K562 (cell line): ENCODE measurements around the gene UBE2E2. TPM values are rescaled to one million over a fixed set of nuclear protein-coding genes. Genes with fewer than 3 reads are reported as not detected.

ENCODE experiments used
- ATAC-seq: fragments of 200-7000 bp; cut with Tn5 transposase; 3 replicates; pipeline ENCODE4 v1.9.1; 2020; ENCODE audit warnings: moderate library complexity
- BruUV-seq: library from RNA; stranded (reverse); fragments of 400-500 nt; replicated peaks from 2 replicates; lab custom pipeline; 2021; lab: Mats Ljungman, UMichigan
- CTCF ChIA-PET: fragments of 300-600 bp; formaldehyde crosslinking; extraction: SDS; loops from one replicate; lab custom pipeline; 2021; ENCODE audit warnings: low intra/inter-chr PET ratio; lab: Yijun Ruan, JAX
- POLR2A ChIA-PET: fragments of 300-600, 350-650 bp; sonication (Branson Sonifier 250); formaldehyde crosslinking; extraction: SDS; loops from one replicate; lab custom pipeline; 2021; ENCODE audit warnings: antibody characterized with exemption, inconsistent platforms; lab: Yijun Ruan, JAX
- DNase-seq, 4 experiments: peaks; one replicate each; pipeline versions ENCODE4 v3.0.0 to v3.0.0-alpha.2; 2011 to 2018; ENCODE audit warnings: low spot score in 3 of 4, mixed read lengths in 3 of 4; ENCODE audit errors: extremely low read depth in 1 of 4
- FAIRE-seq: peaks from 2 replicates; lab custom pipeline; 2011; peaks lifted over from hg19 to GRCh38; lab: Jason Lieb, UNC
- H2AFZ ChIP-seq: 2 replicates; pipeline ENCODE4 v1.6.0; 2011; ENCODE audit warnings: low read depth, low read length, control low read depth, inconsistent platforms
- H3K27ac ChIP-seq: fragments of 200-600 bp; 3 replicates; pipeline ENCODE4 v1.8.0; 2011; ENCODE audit warnings: low read depth, mild to moderate bottlenecking, control low read depth, inconsistent platforms, low read length, moderate library complexity, mixed read lengths; ENCODE audit errors: extremely low read depth
- H3K27me3 ChIP-seq, 2 experiments: fragments of 300-600 bp in 1 of 2; 2 replicates in 1 of 2; 3 replicates in 1 of 2; pipeline versions ENCODE4 v1.6.0 to v1.8.0; 2011; ENCODE audit warnings: inconsistent platforms in 2 of 2, low read length in 2 of 2, mild to moderate bottlenecking in 1 of 2, mixed read lengths in 1 of 2, moderate library complexity in 1 of 2; ENCODE audit not compliant: control insufficient read depth in 2 of 2, insufficient read depth in 2 of 2
- H3K36me3 ChIP-seq: fragments of 300-600 bp; 3 replicates; pipeline ENCODE4 v1.8.0; 2011; ENCODE audit warnings: mild to moderate bottlenecking, low read length, inconsistent platforms; ENCODE audit not compliant: control insufficient read depth, insufficient read depth
- H3K4me1 ChIP-seq, 2 experiments: fragments of 200-600 bp in 1 of 2; replicated peaks in 1 of 2; 2 replicates in 1 of 2; 3 replicates in 1 of 2; pipeline versions ENCODE4 v1.5.1 to v1.8.0; 2011; ENCODE audit warnings: inconsistent platforms in 2 of 2, low read length in 2 of 2, mild to moderate bottlenecking in 1 of 2, mixed read lengths in 1 of 2, moderate library complexity in 1 of 2; ENCODE audit not compliant: control insufficient read depth in 2 of 2, insufficient read depth in 2 of 2
- H3K4me2 ChIP-seq: 2 replicates; pipeline ENCODE4 v1.6.1; 2011; ENCODE audit warnings: low read length, control low read depth, inconsistent platforms, mixed read lengths; ENCODE audit not compliant: insufficient read depth
- H3K4me3 ChIP-seq: fragments of 200-600 bp; sonication (generic), shearing (Covaris generic); 2 replicates; pipeline ENCODE4 v1.5.1; 2016; ENCODE audit warnings: control low read depth, inconsistent platforms
- H3K79me2 ChIP-seq: fragments of 200-600 bp; 3 replicates; pipeline ENCODE4 v1.8.0; 2011; ENCODE audit warnings: low read length, inconsistent platforms; ENCODE audit not compliant: control insufficient read depth, insufficient read depth
- H3K9ac ChIP-seq, 2 experiments: 2 replicates each; pipeline versions ENCODE4 v1.6.0 to v1.6.1; 2011; ENCODE audit warnings: low read depth in 2 of 2, low read length in 2 of 2, control low read depth in 1 of 2, inconsistent platforms in 1 of 2, mild to moderate bottlenecking in 1 of 2, mixed read lengths in 1 of 2; ENCODE audit not compliant: insufficient read depth in 1 of 2
- H3K9me1 ChIP-seq: one replicate; pipeline ENCODE4 v1.6.0; 2011; ENCODE audit warnings: inconsistent platforms, mild to moderate bottlenecking, low read length, moderate library complexity; ENCODE audit not compliant: control insufficient read depth, insufficient read depth
- H3K9me3 ChIP-seq: replicated peaks from 2 replicates; pipeline ENCODE4 v1.5.1; 2011; ENCODE audit warnings: low read depth, low read length, inconsistent platforms; ENCODE audit not compliant: control insufficient read depth, insufficient read depth
- H4K20me1 ChIP-seq: replicated peaks from 2 replicates; pipeline ENCODE4 v1.6.1; 2011; ENCODE audit warnings: low read length, inconsistent platforms, mixed read lengths; ENCODE audit not compliant: control insufficient read depth, insufficient read depth
- ATF7 ChIP-seq: fragments of 450-650 bp; IDR thresholded peaks from 2 replicates; pipeline ENCODE4 v1.7.1; 2014; ENCODE audit warnings: mild to moderate bottlenecking, moderate library complexity
- CCAR2 ChIP-seq: fragments of 200-400 bp; formaldehyde crosslinking; IDR thresholded peaks from 2 replicates; pipeline ENCODE4 v1.6.1; 2017; ENCODE audit warnings: mild to moderate bottlenecking, low read depth, low read length
- DMBX1 ChIP-seq: fragments of 250-450 bp; sonication (Bioruptor Pico); IDR thresholded peaks from 2 replicates; pipeline ENCODE4 v1.8.0; 2022; ENCODE audit warnings: inconsistent platforms, mild to moderate bottlenecking, moderate library complexity, borderline replicate concordance
- ERF ChIP-seq: fragments of 450-650 bp; formaldehyde crosslinking; IDR thresholded peaks from 2 replicates; pipeline ENCODE4 v1.4.0; 2020; ENCODE audit warnings: mild to moderate bottlenecking, mixed read lengths
- FOXA3 ChIP-seq, 2 experiments: fragments of 450-650 bp in 1 of 2; sonication (generic) in 1 of 2; formaldehyde crosslinking; IDR thresholded peaks in 1 of 2; conservative IDR thresholded peaks in 1 of 2; 2 replicates each; pipeline versions ENCODE4 v1.4.0 to v1.8.0; 2020 to 2022; ENCODE audit warnings: mild to moderate bottlenecking in 2 of 2, missing genetic modification reagents in 1 of 2
- FOXJ2 ChIP-seq: fragments of 200-800 bp; sonication (Bioruptor generic); IDR thresholded peaks from 2 replicates; pipeline ENCODE4 v1.6.1; 2016; ENCODE audit warnings: missing genetic modification characterization, missing compliant biosample characterization
- MTF1 ChIP-seq: fragments of 250-450 bp; sonication (Bioruptor Pico); IDR thresholded peaks from 2 replicates; pipeline ENCODE4 v1.9.0; 2021; ENCODE audit warnings: moderate library complexity, mild to moderate bottlenecking, inconsistent platforms, borderline replicate concordance
- NFRKB ChIP-seq: fragments of 450-650 bp; IDR thresholded peaks from 2 replicates; pipeline ENCODE4 v1.6.1; 2016; ENCODE audit warnings: low read depth
- RBM34 ChIP-seq: fragments of 200-400 bp; formaldehyde crosslinking; IDR thresholded peaks from 2 replicates; pipeline ENCODE4 v1.6.1; 2018; ENCODE audit warnings: low read length, borderline replicate concordance; ENCODE audit not compliant: insufficient read depth
- RFX7 ChIP-seq: fragments of 250-450 bp; sonication (Bioruptor Pico); IDR thresholded peaks from 2 replicates; pipeline ENCODE4 v1.5.1; 2021; ENCODE audit warnings: mild to moderate bottlenecking
- SIN3B ChIP-seq: fragments of 450-650 bp; IDR thresholded peaks from 2 replicates; pipeline ENCODE4 v1.6.1; 2017; ENCODE audit warnings: low read depth, mild to moderate bottlenecking, moderate library complexity
- SRSF9 ChIP-seq: fragments of 200-400 bp; formaldehyde crosslinking; IDR thresholded peaks from 2 replicates; pipeline ENCODE4 v1.6.1; 2017; ENCODE audit warnings: low read depth, low read length, borderline replicate concordance
- ZKSCAN3 ChIP-seq: fragments of 250-450 bp; sonication (Bioruptor Pico); IDR thresholded peaks from 2 replicates; pipeline ENCODE4 v1.4.0; 2020
- ZNF586 ChIP-seq: fragments of 450-650 bp; formaldehyde crosslinking; conservative IDR thresholded peaks from 2 replicates; pipeline ENCODE4 v1.4.0; 2020; ENCODE audit warnings: mild to moderate bottlenecking, moderate library complexity
- WGBS: fragments of 100-300 bp; shearing (Covaris generic); methylation state at CpG from one replicate; pipeline ENCODE4 v1.1.6; 2016; ENCODE audit warnings: low coverage, mixed read lengths; ENCODE audit not compliant: insufficient coverage; ENCODE audit errors: missing lambda C conversion rate; 5-methylcytosine and 5-hydroxymethylcytosine counted together
- in situ Hi-C: fragments of 300-500 bp; cut with MboI; formaldehyde crosslinking; loops from 4 replicates; pipeline ENCODE4 v1.15.0; 2018; ENCODE audit warnings: inconsistent platforms, mixed read lengths
- intact Hi-C: fragments of 100-400 bp; cut with micrococcal nuclease; formaldehyde crosslinking; loops from 2 replicates; pipeline ENCODE4 v1.14.2; 2022
- polyA plus RNA-seq, 8 experiments: library from polyadenylated mRNA; depleted of rRNA in 4 of 8; stranded (reverse) in 5 of 8; unstranded in 3 of 8; fragments of >200 nt; fragmentation: Nextera tagmentation in 2 of 8; fragmentation: Illumina TruSeq in 1 of 8; extraction: Ambion mirVana in 2 of 8; extraction: Trizol in 1 of 8; gene quantifications; 2 replicates each; pipeline versions ENCODE4 v1.2.1 to v1.2.3, GENCODE V29; 2011 to 2014; ENCODE audit warnings: inconsistent platforms in 1 of 8, missing spikeins in 1 of 8
- total RNA-seq, 7 experiments: library from RNA; depleted of rRNA in 6 of 7; stranded (reverse); fragments of >200 nt in 6 of 7; fragmentation: Illumina TruSeq in 2 of 7; extraction: Trizol in 2 of 7; gene quantifications; 2 replicates each; pipeline versions ENCODE4 v1.2.1 to v1.2.3, GENCODE V29; 2011 to 2021; ENCODE audit warnings: low replicate concordance in 1 of 7
- TF ChIP-seq, protein P1 (sequence below), 2 experiments: IDR thresholded peaks; 2 replicates each; pipeline ENCODE4 v1.6.1; 2012; ENCODE audit warnings: improper control_type of control experiment in 2 of 2, low read depth in 2 of 2, low read length in 2 of 2, borderline replicate concordance in 1 of 2
- TF ChIP-seq, protein P2 (sequence below): sonication (generic); formaldehyde crosslinking; IDR thresholded peaks from 2 replicates; pipeline ENCODE4 v1.8.1; 2022; ENCODE audit warnings: missing genetic modification reagents

Gene UBE2E2
- total and polyA plus RNA-seq, 9 of the 15 experiments (the other 6 are each of a cell fraction or from before 2014, with no cell fraction given) = 0.22 to 5.1 (median 1.9) TPM

DNA sequence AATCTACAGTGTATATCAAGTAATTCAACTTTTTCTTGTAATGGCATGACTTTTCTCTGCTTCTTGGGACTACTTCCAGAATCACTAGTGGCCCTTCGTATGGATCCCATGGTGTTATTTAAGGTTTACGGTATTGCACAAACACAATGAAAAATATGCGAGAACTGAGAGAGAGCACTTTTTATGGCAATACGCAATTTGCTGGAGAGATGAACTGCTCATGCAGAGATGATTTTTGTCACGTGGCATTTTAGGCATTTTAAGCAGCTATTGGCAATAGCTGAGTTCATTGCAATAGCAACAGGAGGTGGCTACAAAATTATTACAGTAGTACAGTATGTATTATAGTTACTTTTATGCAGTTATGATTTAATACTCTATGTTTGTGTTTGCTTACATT lies 294.0 kb downstream of the UBE2E2 start:
- H3K4me1 ChIP-seq = no peaks in the 10 kb centered on the region
- H3K9me3 ChIP-seq = peaks cover 1% of the 10 kb centered on the region; the same call in 1 of the 2 replicates
- in situ Hi-C loops = no loop called here
- DNase-seq (no peak), FAIRE-seq (no peak), ATAC-seq (no peak)
- CTCF ChIA-PET = no interaction called here
- no peaks in the 10 kb centered on the region for H3K79me2 ChIP-seq
- no peaks in the 10 kb centered on the region for H3K36me3 ChIP-seq
- H3K27me3 ChIP-seq = no peaks in the 10 kb centered on the region
- POLR2A ChIA-PET = no interaction called here
- no peak overlapping the region for H3K27ac ChIP-seq
- H3K9me1 ChIP-seq = no peaks in the 10 kb centered on the region
- WGBS = 9% methylated on average over 5 of the region's 5 CpGs
- no peak overlapping the region for H2AFZ ChIP-seq
- intact Hi-C loops = no loop called here
- H3K4me2 ChIP-seq = no peak overlapping the region
- H3K4me3 ChIP-seq = no peak overlapping the region
- H4K20me1 ChIP-seq = no peaks in the 10 kb centered on the region
- no peak overlapping the region for H3K9ac ChIP-seq
- BruUV-seq = no TSS peak
- no peak for TF ChIP-seq FOXJ2
- no peak for TF ChIP-seq RFX7 (CRISPR knock-in tag)
- TF ChIP-seq ZNF586 (CRISPR knock-in tag) = no peak
- no peak for TF ChIP-seq CCAR2
- no peak for TF ChIP-seq SIN3B
- TF ChIP-seq ATF7 = no peak
- TF ChIP-seq, protein P1, sequence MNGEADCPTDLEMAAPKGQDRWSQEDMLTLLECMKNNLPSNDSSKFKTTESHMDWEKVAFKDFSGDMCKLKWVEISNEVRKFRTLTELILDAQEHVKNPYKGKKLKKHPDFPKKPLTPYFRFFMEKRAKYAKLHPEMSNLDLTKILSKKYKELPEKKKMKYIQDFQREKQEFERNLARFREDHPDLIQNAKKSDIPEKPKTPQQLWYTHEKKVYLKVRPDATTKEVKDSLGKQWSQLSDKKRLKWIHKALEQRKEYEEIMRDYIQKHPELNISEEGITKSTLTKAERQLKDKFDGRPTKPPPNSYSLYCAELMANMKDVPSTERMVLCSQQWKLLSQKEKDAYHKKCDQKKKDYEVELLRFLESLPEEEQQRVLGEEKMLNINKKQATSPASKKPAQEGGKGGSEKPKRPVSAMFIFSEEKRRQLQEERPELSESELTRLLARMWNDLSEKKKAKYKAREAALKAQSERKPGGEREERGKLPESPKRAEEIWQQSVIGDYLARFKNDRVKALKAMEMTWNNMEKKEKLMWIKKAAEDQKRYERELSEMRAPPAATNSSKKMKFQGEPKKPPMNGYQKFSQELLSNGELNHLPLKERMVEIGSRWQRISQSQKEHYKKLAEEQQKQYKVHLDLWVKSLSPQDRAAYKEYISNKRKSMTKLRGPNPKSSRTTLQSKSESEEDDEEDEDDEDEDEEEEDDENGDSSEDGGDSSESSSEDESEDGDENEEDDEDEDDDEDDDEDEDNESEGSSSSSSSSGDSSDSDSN (IDR thresholded peaks at IDR 0.05; ENCODE audit: borderline replicate concordance in 1 of 2, low read depth in 2 of 2, low read length in 2 of 2) = no peak
- no peak for TF ChIP-seq NFRKB
- TF ChIP-seq SRSF9 = no peak
- TF ChIP-seq ZKSCAN3 (CRISPR knock-in tag) = no peak
- TF ChIP-seq FOXA3 (CRISPR knock-in tag; conservative IDR thresholded peaks at IDR 0.05 in 1 of 2, IDR thresholded peaks at IDR 0.05 in 1 of 2) = no peak
- no peak for TF ChIP-seq DMBX1
- no peak for TF ChIP-seq ERF (CRISPR knock-in tag)
- no peak for TF ChIP-seq MTF1
- TF ChIP-seq, protein P2, sequence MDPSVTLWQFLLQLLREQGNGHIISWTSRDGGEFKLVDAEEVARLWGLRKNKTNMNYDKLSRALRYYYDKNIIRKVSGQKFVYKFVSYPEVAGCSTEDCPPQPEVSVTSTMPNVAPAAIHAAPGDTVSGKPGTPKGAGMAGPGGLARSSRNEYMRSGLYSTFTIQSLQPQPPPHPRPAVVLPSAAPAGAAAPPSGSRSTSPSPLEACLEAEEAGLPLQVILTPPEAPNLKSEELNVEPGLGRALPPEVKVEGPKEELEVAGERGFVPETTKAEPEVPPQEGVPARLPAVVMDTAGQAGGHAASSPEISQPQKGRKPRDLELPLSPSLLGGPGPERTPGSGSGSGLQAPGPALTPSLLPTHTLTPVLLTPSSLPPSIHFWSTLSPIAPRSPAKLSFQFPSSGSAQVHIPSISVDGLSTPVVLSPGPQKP (CRISPR knock-in tag) = no peak
- TF ChIP-seq RBM34 = no peak
